GM23248 (cell line): ENCODE results near the gene PRKAR1B.

Experiments used
- EZH2 ChIP-seq: fragments of 200-600 bp; sonication (generic); IDR thresholded peaks from 2 replicates; pipeline ENCODE4 v1.6.1; 2018; ENCODE audit warnings: antibody characterized with exemption, mild to moderate bottlenecking; ENCODE audit not compliant: insufficient read depth, poor library complexity, severe bottlenecking
- EZH2phosphoT487 ChIP-seq: fragments of 200-600 bp; sonication (generic); IDR thresholded peaks from 2 replicates; pipeline ENCODE4 v1.6.1; 2018; ENCODE audit warnings: antibody characterized with exemption, moderate library complexity, mild to moderate bottlenecking, low read depth; ENCODE audit not compliant: insufficient read depth

- TF ChIP-seq EZH2phosphoT487 (no peak), EZH2 (no peak)
Measured at GRCh38 chr7:724298-724697, 2.8 kb downstream of the PRKAR1B start.
